ENCODE results near the gene TRAPPC2L.

- TF ChIP-seq MAX (IDR thresholded peaks at IDR 0.05) (no peak), FOXM1 (IDR thresholded peaks at IDR 0.05; ENCODE audit: borderline replicate concordance, low read depth) (no peak)
Measured at GRCh38 chr16:88839026-88839529, 17.8 kb upstream of the TRAPPC2L start.
